Activated T-cell treated with anti-CD3 and anti-CD28 coated beads, Interleukin-2, amount 50 U/mL, for 48 hours (primary cell): ENCODE data around the gene EPN3.

Source experiments
- DNase-seq, 2 experiments: peaks; one replicate each; pipeline ENCODE4 v3.0.0-alpha.2; 2020

Gene EPN3

GRCh38 chr17:50513495-50513894 lies 19.0 kb upstream of the EPN3 start:
- no peak for DNase-seq

GRCh38 chr17:50514388-50514787 lies 18.1 kb upstream of the EPN3 start:
- DNase-seq: no peak

GRCh38 chr17:50514936-50515702 lies 17.4 kb upstream of the EPN3 start:
- DNase-seq: no peak

- no peak for DNase-seq
Observed at GRCh38 chr17:50517011-50517410, 15.5 kb upstream of the EPN3 start.

GRCh38 chr17:50517504-50518383 lies 14.8 kb upstream of the EPN3 start:
- DNase-seq: no peak

- no peak for DNase-seq
Observed at GRCh38 chr17:50518384-50519023, 14.0 kb upstream of the EPN3 start.

GRCh38 chr17:50519141-50519834 lies 13.2 kb upstream of the EPN3 start:
- DNase-seq: no peak

- DNase-seq: no peak
Observed at GRCh38 chr17:50520483-50520882, 12.1 kb upstream of the EPN3 start.

- DNase-seq: no peak
Observed at GRCh38 chr17:50521514-50521913, 11.0 kb upstream of the EPN3 start.

GRCh38 chr17:50522766-50523165 lies 9.8 kb upstream of the EPN3 start:
- no peak for DNase-seq

- DNase-seq: no peak
Observed at GRCh38 chr17:50523208-50523607, 9.3 kb upstream of the EPN3 start.

- DNase-seq: no peak
Observed at GRCh38 chr17:50524838-50525237, 7.7 kb upstream of the EPN3 start.

- DNase-seq: no peak
Observed at GRCh38 chr17:50527155-50527762, 5.3 kb upstream of the EPN3 start.

- DNase-seq: no peak
Observed at GRCh38 chr17:50527949-50528474, 4.5 kb upstream of the EPN3 start.

GRCh38 chr17:50529849-50530248 lies 2.7 kb upstream of the EPN3 start:
- DNase-seq: no peak

- no peak for DNase-seq
Observed at GRCh38 chr17:50531428-50532025, 1.0 kb upstream of the EPN3 start.

- no peak for DNase-seq
Observed at GRCh38 chr17:50533185-50533584, 650 bp downstream of the EPN3 start.

- no peak for DNase-seq
Observed at GRCh38 chr17:50533720-50534148, 1.2 kb downstream of the EPN3 start.

- DNase-seq: peak; percentile 54 to 60
Observed at GRCh38 chr17:50534222-50534978, 1.9 kb downstream of the EPN3 start.

GRCh38 chr17:50534979-50535326 lies 2.4 kb downstream of the EPN3 start:
- no peak for DNase-seq

GRCh38 chr17:50535407-50535806 lies 2.9 kb downstream of the EPN3 start:
- DNase-seq: no peak
